Hematopoietic multipotent progenitor cell treated with erythropoietin and hydrocortisone succinate and interleukin-3 and kit ligand, for 8 days (in vitro differentiated cells): ENCODE measurements around the gene TSPAN1.

Experiments
- DNase-seq: peaks from one replicate; pipeline ENCODE4 v3.0.0-alpha.2; 2015

Gene TSPAN1

DNA sequence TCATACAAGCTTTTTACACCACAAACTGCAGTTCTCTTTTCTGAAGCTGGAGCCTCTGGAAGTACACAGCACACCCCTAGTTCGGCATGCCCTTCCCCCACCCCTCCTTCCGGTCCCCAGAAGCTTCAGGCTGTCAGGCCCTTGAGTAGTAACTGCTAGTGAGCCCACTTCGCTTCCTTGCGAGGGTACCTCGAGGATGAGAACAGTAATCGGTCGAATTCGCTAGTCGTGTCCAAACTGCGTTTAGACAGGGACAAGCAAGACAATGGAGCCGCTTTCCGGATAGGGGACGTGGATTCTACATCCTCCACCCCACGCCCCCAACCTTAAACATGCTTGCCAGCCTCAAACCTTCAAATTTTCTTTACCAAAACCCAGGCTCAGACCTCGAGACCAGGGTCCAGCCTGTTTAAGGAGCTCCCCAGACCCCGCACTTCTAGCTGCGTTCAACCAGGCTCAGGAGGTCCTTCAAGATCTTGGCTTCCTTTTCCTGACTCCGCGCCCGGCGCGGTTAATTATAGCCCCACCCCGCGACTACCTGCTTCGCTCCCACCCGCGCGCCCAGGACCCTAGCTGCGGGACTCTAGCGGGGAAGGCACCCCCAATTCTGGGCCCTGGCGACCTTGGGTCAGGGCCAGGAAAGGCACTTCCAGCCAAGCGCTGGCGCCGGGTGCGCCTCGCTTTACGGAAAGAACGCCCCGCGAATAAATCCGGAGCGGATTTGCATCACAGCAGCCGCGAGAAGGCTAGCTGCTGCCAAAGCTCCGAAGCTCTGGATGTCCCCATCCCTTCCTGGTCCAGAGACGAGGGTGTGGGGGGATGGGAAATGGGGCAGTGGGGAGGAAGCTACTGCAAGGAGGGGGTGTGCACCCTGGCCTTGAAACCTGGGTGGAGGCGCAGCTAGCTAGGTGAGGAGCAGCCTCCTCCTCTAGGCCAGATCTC, 8.1 kb upstream of the TSPAN1 start:
- DNase-seq = no peak

DNA sequence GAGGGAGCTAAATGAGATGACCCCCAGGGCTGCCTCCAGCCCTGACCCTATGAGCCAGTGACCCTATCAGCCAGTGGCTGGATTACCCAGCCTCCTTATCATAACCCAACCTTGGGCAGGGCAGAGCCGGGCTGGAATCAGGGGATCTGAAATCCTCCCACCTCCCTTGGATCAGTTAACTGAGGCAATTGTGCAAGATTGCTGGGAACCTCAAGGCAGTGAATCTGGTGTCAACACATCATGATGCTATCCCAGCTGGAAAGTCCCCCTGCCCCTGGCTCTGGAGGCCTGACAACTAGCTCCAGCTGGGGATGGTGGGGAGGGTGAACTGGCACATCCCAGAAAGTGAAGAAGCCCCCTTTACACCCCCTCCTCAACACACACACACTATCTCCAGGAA, 6.4 kb upstream of the TSPAN1 start:
- DNase-seq = no peak

DNA sequence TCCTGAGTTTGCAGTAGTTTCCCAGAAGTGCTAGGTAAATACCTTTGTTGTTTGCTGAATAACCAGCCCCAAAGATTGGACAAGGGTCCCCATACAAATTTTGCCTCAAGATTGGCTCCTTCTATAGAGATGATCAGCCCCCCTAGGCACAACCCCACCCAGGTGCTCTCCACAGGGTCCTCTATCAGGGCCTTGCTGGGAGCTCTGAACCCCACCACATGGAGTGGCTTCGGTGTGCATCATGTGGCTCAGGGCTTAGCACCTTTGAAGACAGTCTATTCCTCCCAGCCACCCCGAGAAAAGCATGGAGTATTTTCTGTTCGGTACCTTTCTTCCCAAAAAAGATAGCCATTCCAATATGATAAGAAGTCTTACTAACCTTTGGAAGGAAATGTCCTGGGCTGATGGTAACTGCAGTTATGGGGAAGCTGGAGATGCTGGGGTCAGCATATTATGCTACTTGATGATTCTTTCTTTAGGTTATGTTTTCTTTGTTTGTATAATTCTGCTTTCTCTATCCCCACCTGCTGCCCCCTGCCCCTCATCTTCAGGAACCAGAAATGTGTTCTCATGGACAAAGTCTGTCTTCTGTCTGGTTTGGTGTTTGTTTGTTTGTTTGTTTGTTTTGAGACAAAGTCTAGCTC, 5.0 kb upstream of the TSPAN1 start:
- DNase-seq = no peak

DNA sequence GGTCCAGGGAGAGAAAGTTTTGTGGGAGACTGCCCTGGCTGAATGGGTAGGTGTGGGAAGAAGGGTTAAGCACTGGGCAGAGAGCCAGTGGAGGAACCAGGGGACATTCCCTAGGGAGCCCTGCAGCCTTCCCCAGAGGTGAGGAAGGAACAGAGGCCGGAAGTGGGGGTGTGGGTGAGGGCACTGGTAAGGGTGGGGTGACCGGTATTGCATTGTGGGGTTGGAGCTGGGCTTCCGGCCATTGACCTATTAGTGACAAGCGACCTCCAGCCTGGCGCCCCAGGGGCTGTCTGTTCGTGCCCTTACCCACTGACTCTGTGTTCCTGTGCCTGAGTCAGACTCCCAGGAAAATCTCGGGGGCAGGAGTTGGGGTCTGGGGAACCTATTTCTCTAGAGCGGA, 3.5 kb upstream of the TSPAN1 start:
- no peak for DNase-seq

DNA sequence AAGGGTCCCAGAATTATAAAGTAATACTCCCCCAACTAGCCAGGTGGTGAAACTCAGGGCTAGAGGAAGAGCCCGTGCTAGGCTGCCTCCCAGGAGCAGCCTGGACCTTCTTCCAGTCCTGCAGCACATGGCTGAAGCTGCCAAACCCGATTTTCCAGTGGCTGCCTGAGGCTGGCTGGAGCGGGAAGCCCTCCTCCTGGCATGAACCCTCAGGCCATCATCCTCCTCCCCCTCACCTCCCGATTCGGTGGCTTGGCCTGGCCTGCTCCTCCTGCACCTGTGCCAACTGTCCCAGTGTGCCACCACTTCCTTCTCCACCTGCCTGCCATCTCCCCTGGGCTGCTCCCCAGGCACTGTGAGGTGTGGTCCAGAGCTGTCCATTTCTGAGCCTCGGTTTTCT, 3.0 kb upstream of the TSPAN1 start:
- DNase-seq = no peak

DNA sequence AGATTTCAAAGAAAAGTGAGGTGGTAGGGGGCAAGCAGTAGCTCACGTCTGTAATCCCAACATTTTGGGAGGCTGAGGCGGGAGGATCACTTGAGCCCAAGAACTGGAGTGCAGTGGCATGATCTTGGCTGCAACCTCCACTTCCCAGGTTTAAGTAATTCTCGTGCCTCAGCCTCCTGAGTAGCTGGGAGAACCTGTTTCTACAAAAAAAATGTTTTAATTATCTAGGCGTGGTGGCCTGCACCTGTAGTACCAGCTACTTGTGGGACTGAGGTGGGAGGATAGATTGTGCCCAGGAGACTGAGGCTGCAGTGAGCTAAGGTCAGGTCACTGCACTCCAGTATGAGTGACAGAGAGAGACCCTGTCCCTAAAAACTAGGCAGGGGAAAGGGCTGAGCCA, 2.6 kb upstream of the TSPAN1 start:
- DNase-seq = no peak

DNA sequence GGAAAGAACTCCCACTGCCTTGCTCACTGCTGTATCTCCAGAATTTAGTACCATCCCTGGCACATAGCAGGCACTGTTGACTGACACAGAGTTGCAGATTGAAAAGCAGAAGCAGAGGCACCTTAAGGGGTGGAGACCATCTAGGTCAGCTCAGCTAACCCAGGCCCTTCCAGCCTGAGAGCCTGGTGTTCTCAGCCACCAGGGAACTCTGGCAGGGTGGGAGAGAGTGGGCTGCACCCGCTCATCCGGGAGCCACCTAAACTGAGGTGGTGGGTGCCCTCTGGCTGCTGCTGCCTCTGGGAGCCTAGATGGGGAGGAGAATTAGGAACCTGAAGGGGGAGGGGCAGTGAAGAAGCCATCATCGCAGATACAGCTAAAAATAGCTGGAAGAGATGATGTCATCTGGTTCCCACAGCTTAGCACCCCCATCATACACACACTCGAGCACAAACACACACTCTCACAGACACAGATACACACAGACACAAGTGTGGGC, 1.5 kb upstream of the TSPAN1 start:
- DNase-seq = no peak

DNA sequence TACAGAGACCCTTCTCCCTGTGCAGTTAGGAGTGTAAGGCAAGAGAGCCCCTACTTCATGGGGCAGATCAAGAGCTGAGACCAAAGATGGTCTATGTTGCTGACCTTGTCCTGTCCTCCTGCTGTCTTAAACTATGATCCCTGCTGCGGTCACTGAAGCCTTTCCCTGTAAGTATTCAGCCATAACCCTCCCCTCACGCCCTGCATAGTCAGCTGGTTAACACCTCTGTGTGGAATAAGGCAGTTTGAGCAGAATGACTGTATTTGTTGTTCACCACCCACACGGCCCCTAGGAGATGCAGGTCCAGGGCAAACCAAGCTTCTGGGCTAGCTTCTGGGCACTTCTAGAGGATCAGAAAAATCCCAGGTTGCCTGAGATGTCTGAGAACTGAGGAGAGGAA, 356 bp downstream of the TSPAN1 start:
- no peak for DNase-seq

DNA sequence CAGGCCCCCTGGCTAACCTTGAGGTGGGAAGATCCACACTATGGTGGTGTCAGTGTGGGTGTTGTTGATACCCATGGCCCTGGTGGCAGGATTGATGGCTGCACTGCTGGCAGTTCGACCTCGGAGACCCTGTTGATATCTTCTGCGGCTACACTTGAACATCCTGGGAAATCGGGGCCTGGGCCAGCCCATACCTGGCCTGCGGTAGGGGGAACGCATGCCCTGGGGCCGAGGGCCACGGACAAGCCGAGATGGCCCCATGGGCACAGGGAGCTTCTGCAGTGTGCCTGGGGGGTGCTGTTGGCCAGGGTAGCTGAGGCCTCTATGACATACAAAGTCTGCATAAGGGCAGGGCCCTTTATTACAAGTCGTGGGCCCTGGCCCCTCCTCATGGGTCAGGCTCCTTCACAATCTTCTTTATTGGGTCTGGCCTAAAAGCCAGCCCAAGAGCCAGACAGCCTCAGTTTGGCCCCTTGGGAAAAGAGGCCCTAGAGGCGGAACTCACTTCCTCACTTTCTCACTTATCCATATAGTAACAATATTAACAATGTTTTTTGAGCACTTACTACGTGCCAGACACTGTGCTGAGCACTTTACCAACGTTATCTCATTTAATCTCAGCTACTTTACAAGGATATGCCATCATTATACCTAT, 1.5 kb downstream of the TSPAN1 start, which contains the start of gene P3R3URF:
Gene P3R3URF (minus strand): TSS at position 278 of the 655 bp plus-strand sequence. CDS start 17 bp downstream, at position 261.
- DNase-seq = no peak

DNA sequence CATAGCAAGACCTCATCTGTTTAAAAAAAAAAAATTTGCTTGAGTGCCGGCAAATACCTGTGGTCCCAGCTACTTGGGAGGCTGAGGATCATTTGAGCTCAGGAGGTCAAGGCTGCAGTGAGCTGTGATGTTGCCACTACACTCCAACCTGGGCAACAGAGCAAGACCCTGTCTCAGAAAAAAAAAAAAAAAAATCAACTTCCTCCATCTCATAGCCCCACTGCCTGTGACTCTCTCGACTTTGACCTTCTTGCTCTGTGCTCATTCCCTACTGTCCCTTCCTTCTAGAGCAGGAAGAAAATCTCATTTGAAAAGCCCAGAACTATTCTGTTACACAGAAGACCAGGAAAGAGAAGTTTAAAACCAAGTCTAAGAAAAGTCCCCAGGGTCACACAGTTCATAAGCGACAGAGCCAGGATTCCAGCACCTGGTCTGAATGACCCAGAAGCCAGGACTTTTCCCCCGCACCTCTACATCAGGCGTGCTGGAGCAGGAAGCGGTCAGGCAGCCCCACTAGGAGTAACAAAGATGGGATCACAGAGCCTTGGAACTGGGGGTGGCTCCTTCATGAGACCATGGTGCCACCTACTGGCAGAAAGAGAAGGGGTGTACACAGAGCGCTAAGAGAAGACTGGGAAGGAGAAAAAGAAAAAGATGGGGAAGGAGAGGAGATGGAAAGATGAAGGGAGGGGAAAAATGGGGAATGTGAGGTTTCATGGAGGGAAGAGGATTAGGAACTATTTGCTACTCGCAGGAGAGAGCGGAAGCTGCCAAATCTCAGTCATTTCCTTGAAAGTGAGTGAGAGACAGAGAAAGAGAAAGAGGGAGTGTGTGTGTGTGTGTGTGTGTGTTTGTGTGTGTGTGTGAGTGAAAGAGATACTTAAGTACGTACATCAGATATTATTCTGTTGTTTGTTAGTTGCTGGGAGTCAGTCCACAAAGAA, 4.5 kb downstream of the TSPAN1 start:
- DNase-seq = peak; percentile 86

DNA sequence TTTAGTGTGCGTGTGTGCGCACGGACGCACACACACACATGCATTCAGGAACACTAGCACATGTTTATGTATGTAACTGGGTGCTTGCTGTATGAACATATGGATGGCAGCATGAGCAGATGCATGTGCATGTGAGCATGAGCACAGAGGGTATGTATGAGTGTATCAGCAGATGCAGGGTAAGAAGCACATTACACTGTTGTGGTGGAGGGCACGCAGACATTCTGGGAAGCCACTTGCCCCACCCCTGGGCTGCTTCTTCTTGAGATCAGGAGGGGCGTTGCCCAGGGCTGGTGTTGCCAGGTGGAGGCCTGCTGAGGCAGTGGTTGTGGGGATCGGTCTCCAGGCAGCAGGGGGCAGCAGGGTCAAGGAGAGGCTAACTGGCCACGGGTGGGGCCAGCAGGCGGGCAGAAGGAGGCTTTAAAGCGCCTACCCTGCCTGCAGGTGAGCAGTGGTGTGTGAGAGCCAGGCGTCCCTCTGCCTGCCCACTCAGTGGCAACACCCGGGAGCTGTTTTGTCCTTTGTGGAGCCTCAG, 5.3 kb downstream of the TSPAN1 start:
- peak; percentile 61 for DNase-seq

DNA sequence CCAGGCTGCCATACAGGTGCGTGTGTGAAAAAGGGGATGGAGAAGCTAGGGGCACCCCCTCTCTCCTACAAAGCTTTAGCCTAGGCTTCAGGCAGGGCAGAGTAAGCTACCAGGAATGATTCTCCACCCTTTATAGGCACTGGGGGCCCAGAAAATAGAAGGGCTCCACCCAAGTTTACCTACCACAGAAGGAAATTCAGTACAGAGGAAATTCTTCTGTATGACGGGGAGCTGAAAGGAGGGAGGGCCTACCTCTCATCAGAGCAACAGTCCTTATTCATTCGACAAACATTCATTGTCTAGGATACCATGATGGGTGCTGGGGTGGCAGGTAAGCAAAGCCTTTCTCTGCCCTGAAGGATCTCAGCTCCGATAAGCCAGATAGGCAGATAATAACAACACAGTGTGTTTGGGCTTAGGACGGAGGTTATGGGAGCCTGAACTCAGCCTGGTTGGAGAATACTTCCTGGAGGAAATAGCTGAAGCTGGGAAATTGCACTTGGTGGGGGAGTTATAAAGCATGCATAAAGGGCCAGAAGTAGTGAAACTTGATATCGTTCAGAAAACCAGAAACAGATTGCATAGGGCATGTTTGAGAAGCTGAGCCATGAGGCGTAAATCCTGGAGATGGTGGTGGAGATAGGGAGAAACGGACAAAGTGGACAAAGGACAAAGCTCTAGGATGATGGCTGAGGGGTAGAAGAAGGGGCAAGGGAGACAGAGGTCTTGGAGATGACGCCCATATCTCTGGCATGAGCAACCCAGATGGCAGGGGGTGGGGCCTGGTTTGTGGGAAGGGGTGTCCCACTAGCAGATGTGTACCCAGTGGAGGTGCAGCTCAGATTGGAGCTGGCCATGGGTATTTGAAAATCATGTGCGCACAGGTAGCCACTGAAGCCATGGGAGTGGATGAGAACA, 6.7 kb downstream of the TSPAN1 start:
- no peak for DNase-seq

DNA sequence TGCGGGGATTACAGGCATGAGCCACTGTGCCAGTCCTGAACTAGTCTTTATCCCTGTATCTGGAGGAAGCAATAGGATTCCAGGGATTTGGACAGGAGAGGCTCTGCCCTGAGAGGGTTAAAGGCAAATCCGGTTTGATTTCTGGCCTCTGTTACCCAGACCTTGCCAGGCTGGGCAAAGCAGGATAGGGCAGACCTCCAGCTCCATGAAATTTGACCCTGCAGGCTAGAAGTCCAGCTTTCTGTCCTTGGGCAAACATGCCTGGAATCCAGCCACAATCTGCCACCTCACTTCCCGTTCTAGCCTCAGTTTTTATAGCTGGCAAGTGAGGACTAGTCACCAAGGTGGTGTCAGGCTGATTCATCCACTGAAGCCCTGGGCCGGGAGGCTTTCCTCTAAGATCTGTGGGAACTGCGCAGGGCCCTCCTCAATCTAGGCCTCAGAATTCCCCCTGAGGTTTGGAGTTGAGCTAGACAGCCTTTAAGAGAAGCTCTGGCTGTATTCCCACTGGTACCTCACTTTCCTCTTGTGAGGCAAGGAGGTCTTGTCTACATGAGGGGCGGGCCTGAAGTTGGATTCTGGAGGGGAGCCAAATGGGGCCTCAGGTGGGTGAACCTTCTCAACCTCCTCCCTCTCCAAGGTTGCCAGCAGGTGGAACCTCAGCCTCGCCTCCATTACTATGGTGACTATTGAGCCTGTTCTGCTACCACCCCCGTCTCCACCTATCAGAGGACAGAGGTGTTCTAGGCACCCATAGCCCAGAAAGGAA, 8.4 kb downstream of the TSPAN1 start:
- DNase-seq = no peak

DNA sequence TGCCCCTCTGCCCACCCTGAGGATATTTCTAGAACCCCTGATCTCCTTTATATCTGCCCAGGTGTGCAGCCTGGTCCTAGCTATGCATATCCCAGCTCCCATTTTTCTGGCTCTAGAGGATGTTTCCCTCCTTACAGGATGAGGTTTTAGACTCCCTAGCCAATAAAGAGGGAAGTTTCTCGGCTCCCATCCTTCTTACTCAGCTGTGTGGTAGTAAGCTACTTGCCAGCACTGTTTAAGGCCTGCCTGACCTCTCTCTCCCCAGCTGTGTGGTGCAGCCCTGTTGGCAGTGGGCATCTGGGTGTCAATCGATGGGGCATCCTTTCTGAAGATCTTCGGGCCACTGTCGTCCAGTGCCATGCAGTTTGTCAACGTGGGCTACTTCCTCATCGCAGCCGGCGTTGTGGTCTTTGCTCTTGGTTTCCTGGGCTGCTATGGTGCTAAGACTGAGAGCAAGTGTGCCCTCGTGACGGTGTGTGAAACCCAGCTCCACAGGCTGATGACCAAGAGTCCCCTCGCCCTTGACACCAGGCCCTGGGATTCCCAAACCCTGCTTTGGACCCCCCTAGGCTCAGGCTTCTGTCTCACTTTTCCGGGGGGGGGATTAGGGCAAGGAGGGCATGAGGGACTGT, 9.2 kb downstream of the TSPAN1 start:
- DNase-seq = no peak

DNA sequence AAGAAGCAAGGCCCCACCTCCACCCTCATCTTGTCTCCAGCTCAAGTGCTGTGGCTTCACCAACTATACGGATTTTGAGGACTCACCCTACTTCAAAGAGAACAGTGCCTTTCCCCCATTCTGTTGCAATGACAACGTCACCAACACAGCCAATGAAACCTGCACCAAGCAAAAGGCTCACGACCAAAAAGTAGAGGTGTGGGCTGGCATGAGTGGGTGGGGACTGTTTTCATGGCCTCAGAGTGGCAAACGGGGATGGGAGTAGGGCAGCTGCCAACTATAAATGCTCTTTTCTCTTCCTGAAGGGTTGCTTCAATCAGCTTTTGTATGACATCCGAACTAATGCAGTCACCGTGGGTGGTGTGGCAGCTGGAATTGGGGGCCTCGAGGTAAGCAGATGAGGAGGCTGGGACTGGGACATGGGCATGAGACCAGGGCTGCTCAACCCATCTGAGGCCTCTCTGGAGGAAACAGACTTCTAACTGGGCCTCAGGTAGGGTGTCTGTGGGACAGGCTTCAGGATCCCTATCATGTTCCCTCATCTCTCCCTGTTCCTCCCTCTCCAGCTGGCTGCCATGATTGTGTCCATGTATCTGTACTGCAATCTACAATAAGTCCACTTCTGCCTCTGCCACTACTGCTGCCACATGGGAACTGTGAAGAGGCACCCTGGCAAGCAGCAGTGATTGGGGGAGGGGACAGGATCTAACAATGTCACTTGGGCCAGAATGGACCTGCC, 10.2 kb downstream of the TSPAN1 start:
- DNase-seq = peak; percentile 12

DNA sequence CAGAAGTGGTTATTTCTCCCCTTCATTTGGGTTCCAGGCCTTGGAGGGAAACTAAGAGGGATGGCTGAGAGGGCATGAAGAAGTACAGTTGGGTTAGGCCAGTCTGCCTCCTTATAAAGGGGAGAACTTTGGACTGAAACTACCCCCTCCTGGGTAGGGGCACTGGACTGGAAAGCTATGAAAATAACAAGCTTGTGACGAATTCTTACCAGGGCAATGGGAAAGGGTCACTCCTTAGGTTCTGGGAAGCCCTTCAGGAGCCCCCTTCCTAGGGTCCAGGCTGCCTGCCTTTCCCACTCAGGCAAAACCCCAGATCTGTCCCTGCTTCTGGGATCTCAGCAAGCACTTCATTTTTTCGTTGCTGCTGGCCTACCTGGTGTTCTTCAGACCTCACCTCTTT, 11.2 kb downstream of the TSPAN1 start:
- no peak for DNase-seq

DNA sequence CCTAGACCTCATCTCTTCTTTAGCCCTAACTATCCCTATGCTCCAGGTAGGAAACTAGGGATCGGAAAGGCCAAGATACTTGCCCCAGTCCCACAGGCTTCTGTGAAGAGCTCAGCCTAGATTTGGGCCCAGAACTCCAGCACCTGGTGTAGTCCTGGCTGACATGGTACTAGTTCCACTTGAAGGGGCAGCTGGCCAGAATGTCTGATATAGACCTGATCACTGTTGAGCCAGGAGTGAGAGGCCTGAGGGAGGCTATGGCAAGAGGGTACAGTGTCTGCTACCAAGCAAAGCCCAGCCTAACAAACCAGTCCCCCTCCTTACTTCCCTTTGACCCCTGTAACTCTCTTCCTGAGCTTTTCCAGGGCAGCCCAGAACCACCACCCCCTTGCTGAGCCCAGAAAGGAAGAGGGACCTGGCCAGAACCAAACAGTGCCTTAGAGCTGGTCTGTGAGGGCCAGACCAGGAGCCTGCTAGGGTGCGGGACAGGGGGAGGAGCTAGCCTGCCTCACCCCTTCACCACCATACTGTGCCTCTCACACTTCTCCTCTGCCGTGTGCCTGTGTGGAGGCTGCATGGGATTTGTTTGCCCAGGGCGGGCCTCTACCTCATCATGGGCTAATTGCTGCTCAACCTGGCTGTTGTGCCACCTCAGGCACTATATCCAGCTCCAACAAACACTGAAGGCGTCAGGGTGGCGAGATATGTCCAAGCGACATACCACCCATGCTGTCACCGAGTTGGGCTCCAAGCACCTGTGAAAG, 12.4 kb downstream of the TSPAN1 start:
- no peak for DNase-seq
